GM23338 (cell line): ENCODE measurements around the gene DOCK1. TPM values are rescaled to one million over a fixed set of nuclear protein-coding genes. Genes with fewer than 3 reads are reported as not detected.

Experiments used
- ATAC-seq: fragments of 200-7000 bp; cut with Tn5 transposase; 3 replicates; pipeline ENCODE4 v1.9.1; 2020
- DNase-seq: peaks from one replicate; pipeline ENCODE4 v3.0.0-alpha.2; 2015; ENCODE audit warnings: low spot score
- H2AFZ ChIP-seq: fragments of 200-600 bp; sonication (generic); 2 replicates; pipeline ENCODE4 v1.8.0; 2016; ENCODE audit warnings: antibody characterized with exemption, mild to moderate bottlenecking, moderate library complexity
- H3F3A ChIP-seq: fragments of 200-600 bp; sonication (generic); replicated peaks from 2 replicates; pipeline ENCODE4 v1.8.0; 2017; ENCODE audit warnings: antibody characterized with exemption, mixed run types, low read depth
- H3K27ac ChIP-seq: fragments of 200-600 bp; sonication (generic); 2 replicates; pipeline ENCODE4 v1.6.1; 2016; ENCODE audit warnings: low read depth
- H3K27me3 ChIP-seq: fragments of 200-600 bp; sonication (generic); 2 replicates; pipeline ENCODE4 v1.8.0; 2016; ENCODE audit warnings: mild to moderate bottlenecking, mixed run types, moderate library complexity; ENCODE audit not compliant: insufficient read depth
- H3K36me3 ChIP-seq: fragments of 200-600 bp; sonication (generic); 2 replicates; pipeline ENCODE4 v1.8.0; 2016; ENCODE audit warnings: mild to moderate bottlenecking; ENCODE audit not compliant: insufficient read depth
- H3K4me1 ChIP-seq: fragments of 200-600 bp; sonication (generic); 2 replicates; pipeline ENCODE4 v1.8.0; 2016; ENCODE audit warnings: mild to moderate bottlenecking, moderate library complexity; ENCODE audit not compliant: insufficient read depth
- H3K4me2 ChIP-seq: fragments of 200-600 bp; sonication (generic); 2 replicates; pipeline ENCODE4 v1.7.1; 2017; ENCODE audit warnings: mixed run types
- H3K4me3 ChIP-seq: fragments of 200-600 bp; sonication (generic); 2 replicates; pipeline ENCODE4 v1.6.1; 2016; ENCODE audit warnings: mixed run types
- H3K79me2 ChIP-seq: fragments of 200-600 bp; sonication (generic); replicated peaks from 2 replicates; pipeline ENCODE4 v1.8.0; 2017; ENCODE audit warnings: mild to moderate bottlenecking; ENCODE audit not compliant: insufficient read depth
- H3K9me2 ChIP-seq: fragments of 200-600 bp; sonication (generic); 2 replicates; pipeline ENCODE4 v1.8.0; 2017; ENCODE audit not compliant: insufficient read depth
- H4K20me1 ChIP-seq: fragments of 200-600 bp; sonication (generic); replicated peaks from 2 replicates; pipeline ENCODE4 v1.8.0; 2017; ENCODE audit warnings: mild to moderate bottlenecking; ENCODE audit not compliant: insufficient read depth
- H3K27ac Mint-ChIP-seq: 2 replicates; pipeline ENCODE4 v1.8.0; 2020; ENCODE audit warnings: inconsistent platforms, mild to moderate bottlenecking, moderate library complexity, mixed read lengths
- H3K27me3 Mint-ChIP-seq: 3 replicates; pipeline ENCODE4 v1.8.0; 2022; ENCODE audit warnings: low read depth, mild to moderate bottlenecking, moderate library complexity, mixed read lengths, inconsistent platforms; ENCODE audit not compliant: insufficient read depth, poor library complexity
- H3K36me3 Mint-ChIP-seq: 3 replicates; pipeline ENCODE4 v1.8.0; 2021; ENCODE audit warnings: low read depth, mild to moderate bottlenecking, inconsistent platforms, moderate library complexity, mixed read lengths
- H3K4me1 Mint-ChIP-seq: 3 replicates; pipeline ENCODE4 v1.8.0; 2020; ENCODE audit warnings: mild to moderate bottlenecking, inconsistent platforms, mixed read lengths
- H3K4me3 Mint-ChIP-seq: 3 replicates; pipeline ENCODE4 v1.8.0; 2021; ENCODE audit warnings: moderate library complexity, mild to moderate bottlenecking, inconsistent platforms, mixed read lengths
- H3K9me3 Mint-ChIP-seq: 3 replicates; pipeline ENCODE4 v1.8.0; 2020; ENCODE audit warnings: moderate library complexity, mild to moderate bottlenecking, inconsistent platforms, mixed read lengths
- CREB1 ChIP-seq: fragments of 250-450 bp; sonication (Bioruptor Pico); IDR thresholded peaks from 2 replicates; pipeline ENCODE4 v1.5.0; 2020; ENCODE audit warnings: low read depth, mild to moderate bottlenecking, moderate library complexity
- ETS1 ChIP-seq: IDR thresholded peaks from 2 replicates; pipeline ENCODE4 v1.6.1; 2016; ENCODE audit warnings: antibody characterized with exemption
- EZH2 ChIP-seq: fragments of 200-600 bp; sonication (generic); IDR thresholded peaks from one replicate; pipeline ENCODE4 v1.8.0; 2017; ENCODE audit warnings: antibody characterized with exemption, mild to moderate bottlenecking, low read depth; ENCODE audit not compliant: unreplicated experiment
- EZH2phosphoT487 ChIP-seq: fragments of 200-600 bp; sonication (generic); IDR thresholded peaks from one replicate; pipeline ENCODE4 v1.8.1; 2018; ENCODE audit warnings: antibody characterized with exemption; ENCODE audit not compliant: unreplicated experiment
- JUNB ChIP-seq: IDR thresholded peaks from one replicate; pipeline ENCODE4 v1.6.1; 2016; ENCODE audit warnings: antibody characterized with exemption; ENCODE audit not compliant: unreplicated experiment
- NANOG ChIP-seq: IDR thresholded peaks from 2 replicates; pipeline ENCODE4 v1.6.1; 2016; ENCODE audit warnings: antibody characterized with exemption, borderline replicate concordance
- POLR2AphosphoS5 ChIP-seq: IDR thresholded peaks from 2 replicates; pipeline ENCODE4 v1.6.1; 2016; ENCODE audit warnings: antibody characterized with exemption, low read depth
- REST ChIP-seq: IDR thresholded peaks from one replicate; pipeline ENCODE4 v1.6.1; 2018; ENCODE audit warnings: antibody characterized with exemption; ENCODE audit not compliant: unreplicated experiment
- STAT1 ChIP-seq: IDR thresholded peaks from one replicate; pipeline ENCODE4 v1.6.1; 2016; ENCODE audit warnings: antibody characterized with exemption; ENCODE audit not compliant: unreplicated experiment
- ZNF114 ChIP-seq: fragments of 250-450 bp; sonication (Bioruptor Pico); IDR thresholded peaks from 2 replicates; pipeline ENCODE4 v1.5.0; 2020; ENCODE audit warnings: mild to moderate bottlenecking, moderate library complexity
- polyA plus RNA-seq: library from polyadenylated mRNA; unstranded; fragments of >200 nt; fragmentation: Nextera tagmentation; extraction: Ambion mirVana; gene quantifications from 2 replicates; pipeline ENCODE4 v1.2.1, GENCODE V29; 2016
- total RNA-seq: library from RNA; depleted of rRNA; stranded (reverse); fragments of >200 nt; shearing (Covaris generic); gene quantifications from 2 replicates; pipeline ENCODE4 v1.2.3, GENCODE V29; 2014
- TF ChIP-seq, protein P1 (sequence below), 2 experiments: fragments of 200-600 bp in 1 of 2; sonication (generic) in 1 of 2; conservative IDR thresholded peaks; 2 replicates each; pipeline versions ENCODE4 v1.5.1 to v1.6.1; 2016 to 2017; ENCODE audit warnings: antibody characterized with exemption in 2 of 2, low read depth in 2 of 2, mild to moderate bottlenecking in 2 of 2, moderate library complexity in 1 of 2

The DOCK1 gene
- total and polyA plus RNA-seq, 2 experiments from 2014 or later: 13.2 to 55.3 TPM

GRCh38 chr10:127168261-127168660, 263.0 kb downstream of the DOCK1 start:
- no peaks in the 10 kb centered on the region for H3K9me2 ChIP-seq
- no peak overlapping the region for H3K4me3 ChIP-seq
- no peaks in the 10 kb centered on the region for H3K9me3 Mint-ChIP-seq
- no peaks in the 10 kb centered on the region for H4K20me1 ChIP-seq
- no peaks in the 10 kb centered on the region for H3K4me1 Mint-ChIP-seq
- no peak for TF ChIP-seq STAT1
- TF ChIP-seq ZNF114 (CRISPR knock-in tag): no peak
- TF ChIP-seq JUNB: no peak
- TF ChIP-seq, protein P1, sequence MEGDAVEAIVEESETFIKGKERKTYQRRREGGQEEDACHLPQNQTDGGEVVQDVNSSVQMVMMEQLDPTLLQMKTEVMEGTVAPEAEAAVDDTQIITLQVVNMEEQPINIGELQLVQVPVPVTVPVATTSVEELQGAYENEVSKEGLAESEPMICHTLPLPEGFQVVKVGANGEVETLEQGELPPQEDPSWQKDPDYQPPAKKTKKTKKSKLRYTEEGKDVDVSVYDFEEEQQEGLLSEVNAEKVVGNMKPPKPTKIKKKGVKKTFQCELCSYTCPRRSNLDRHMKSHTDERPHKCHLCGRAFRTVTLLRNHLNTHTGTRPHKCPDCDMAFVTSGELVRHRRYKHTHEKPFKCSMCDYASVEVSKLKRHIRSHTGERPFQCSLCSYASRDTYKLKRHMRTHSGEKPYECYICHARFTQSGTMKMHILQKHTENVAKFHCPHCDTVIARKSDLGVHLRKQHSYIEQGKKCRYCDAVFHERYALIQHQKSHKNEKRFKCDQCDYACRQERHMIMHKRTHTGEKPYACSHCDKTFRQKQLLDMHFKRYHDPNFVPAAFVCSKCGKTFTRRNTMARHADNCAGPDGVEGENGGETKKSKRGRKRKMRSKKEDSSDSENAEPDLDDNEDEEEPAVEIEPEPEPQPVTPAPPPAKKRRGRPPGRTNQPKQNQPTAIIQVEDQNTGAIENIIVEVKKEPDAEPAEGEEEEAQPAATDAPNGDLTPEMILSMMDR (conservative IDR thresholded peaks at IDR 0.05; ENCODE audit: low read depth in 2 of 2): no peak
- no peak for TF ChIP-seq REST
- TF ChIP-seq CREB1 (CRISPR knock-in tag): no peak
- TF ChIP-seq ETS1: no peak
- no peak for TF ChIP-seq NANOG
- no peak for TF ChIP-seq EZH2phosphoT487
- H3F3A ChIP-seq: no peaks in the 10 kb centered on the region
- H3K79me2 ChIP-seq: no peaks in the 10 kb centered on the region
- no peak overlapping the region for H3K27ac Mint-ChIP-seq
- no peak overlapping the region for H3K4me3 Mint-ChIP-seq
- H3K36me3 ChIP-seq: no peaks in the 10 kb centered on the region
- H2AFZ ChIP-seq: no peak overlapping the region
- DNase-seq: no peak
- H3K27me3 ChIP-seq: no peaks in the 10 kb centered on the region
- no peak for ATAC-seq
- no peak overlapping the region for H3K27ac ChIP-seq
- no peak overlapping the region for H3K4me2 ChIP-seq
- no peaks in the 10 kb centered on the region for H3K4me1 ChIP-seq
- no peaks in the 10 kb centered on the region for H3K36me3 Mint-ChIP-seq
- no peaks in the 10 kb centered on the region for H3K27me3 Mint-ChIP-seq

DNA sequence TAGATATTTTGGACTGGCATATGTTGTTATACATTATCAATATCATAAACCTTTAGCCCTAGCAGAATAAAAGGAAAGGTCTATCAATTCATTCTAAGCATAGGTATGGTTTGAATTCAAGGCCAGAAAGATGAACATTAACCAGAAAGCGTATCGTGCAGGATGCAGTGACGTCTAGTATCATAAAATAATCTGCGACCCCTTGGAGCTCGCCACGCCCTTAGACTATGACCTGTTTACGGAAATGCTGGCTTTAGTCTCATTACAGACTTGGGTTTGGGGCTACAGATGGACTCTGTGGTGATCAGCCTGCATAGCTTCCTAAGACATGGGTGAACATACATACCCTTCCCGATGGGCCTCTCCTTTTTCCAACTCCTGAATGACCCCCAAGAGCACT, 269.6 kb downstream of the DOCK1 start:
- Mint-ChIP-seq H3K9me3 (no peaks in the 10 kb centered on the region), H3K4me3 (no peak overlapping the region), H3K36me3 (no peaks in the 10 kb centered on the region), H3K27ac (no peak overlapping the region), H3K27me3 (peaks cover 7% of the 10 kb centered on the region), H3K4me1 (peaks cover 11% of the 10 kb centered on the region)
- H3K27ac ChIP-seq: no peak overlapping the region
- H2AFZ ChIP-seq: no peak overlapping the region
- H3K4me1 ChIP-seq: no peaks in the 10 kb centered on the region
- H3K4me3 ChIP-seq: no peak overlapping the region
- no peaks in the 10 kb centered on the region for H3K27me3 ChIP-seq
- H3K4me2 ChIP-seq: no peak overlapping the region
- DNase-seq: no peak
- no peaks in the 10 kb centered on the region for H3K36me3 ChIP-seq
- H4K20me1 ChIP-seq: no peaks in the 10 kb centered on the region
- no peaks in the 10 kb centered on the region for H3F3A ChIP-seq
- no peak for ATAC-seq
- H3K79me2 ChIP-seq: no peaks in the 10 kb centered on the region
- H3K9me2 ChIP-seq: no peaks in the 10 kb centered on the region
- TF ChIP-seq JUNB (no peak), ZNF114 (CRISPR knock-in tag) (no peak), POLR2AphosphoS5 (no peak), STAT1 (no peak), CREB1 (CRISPR knock-in tag) (no peak), NANOG (no peak), REST (no peak), EZH2 (no peak), ETS1 (no peak)
